Cardiac fibroblast (primary cell): ENCODE results near the gene KRTAP3-2.

ENCODE experiments used
- DNase-seq, 2 donors: peaks; one replicate each; pipeline versions ENCODE4 v3.0.0 to v3.0.0-alpha.2; 2010; ENCODE audit warnings: low read depth in 2 of 2
- H3K4me3 ChIP-seq, 2 donors: replicated peaks in 1 of 2; 1 replicate in 1 of 2; 2 replicates in 1 of 2; pipeline ENCODE4 v1.5.1; 2011; ENCODE audit warnings: low read depth in 2 of 2, low read length in 2 of 2, mild to moderate bottlenecking in 2 of 2, moderate library complexity in 1 of 2
- CTCF ChIP-seq: IDR thresholded peaks from one replicate; pipeline ENCODE4 v1.5.1; 2011; ENCODE audit warnings: low read depth, mild to moderate bottlenecking, low read length, inconsistent platforms

The KRTAP3-2 gene

GRCh38 chr17:40967582-40967981 is 32.1 kb downstream of the KRTAP3-2 start:
- no peak for TF ChIP-seq CTCF
- DNase-seq, result no peak
- H3K4me3 ChIP-seq, result no peak overlapping the region

- no peak within 1 kb of the TSS for H3K4me3 ChIP-seq
- TF ChIP-seq CTCF, result no peak
- DNase-seq, result no peak
Observed at GRCh38 chr17:40966848-40967247, 32.9 kb downstream of the KRTAP3-2 start, which contains the start of gene KRT39. Gene KRT39 (minus strand): TSS chr17:40966948. CDS start chr17:40966856, 92 bp downstream.

- peak; percentile 79 for TF ChIP-seq CTCF
- DNase-seq, result peak; percentile 29 to 51
- H3K4me3 ChIP-seq, result no peak overlapping the region
Observed at GRCh38 chr17:40963838-40964237, 35.9 kb downstream of the KRTAP3-2 start.

- no peak for DNase-seq
- TF ChIP-seq CTCF, result no peak
- no peak overlapping the region for H3K4me3 ChIP-seq
Observed at GRCh38 chr17:40962059-40962561, 37.6 kb downstream of the KRTAP3-2 start.

- no peak overlapping the region for H3K4me3 ChIP-seq
- no peak for TF ChIP-seq CTCF
- DNase-seq, result no peak
Observed at GRCh38 chr17:40961591-40961990, 38.1 kb downstream of the KRTAP3-2 start.

GRCh38 chr17:40960144-40960543 is 39.6 kb downstream of the KRTAP3-2 start:
- no peak for TF ChIP-seq CTCF
- peak; percentile 9 to 39 for DNase-seq
- no peak overlapping the region for H3K4me3 ChIP-seq
